GM12878 (cell line): ENCODE measurements around the gene SESN1. TPM values are rescaled to one million over a fixed set of nuclear protein-coding genes. Genes with fewer than 3 reads are reported as not detected.

Experiments
- ATAC-seq: fragments of 200-7000 bp; cut with Tn5 transposase; 3 replicates; pipeline ENCODE4 v1.9.1; 2020; ENCODE audit warnings: mild to moderate bottlenecking, moderate library complexity
- BruUV-seq: library from RNA; stranded (reverse); fragments of 400-500 nt; replicated peaks from 2 replicates; lab custom pipeline; 2021; lab: Mats Ljungman, UMichigan
- CTCF ChIA-PET: fragments of 300-600 bp; sonication (Branson Sonifier 250); formaldehyde crosslinking; extraction: SDS; loops from one replicate; lab custom pipeline; 2021; ENCODE audit warnings: inconsistent platforms; lab: Yijun Ruan, JAX
- POLR2A ChIA-PET: fragments of 350-600 bp; formaldehyde crosslinking; extraction: SDS; loops from one replicate; lab custom pipeline; 2021; ENCODE audit warnings: inconsistent platforms; lab: Charles Lee
- RAD21 ChIA-PET: fragments of 300-600 bp; sonication (Branson Sonifier 250); formaldehyde crosslinking; loops from one replicate; lab custom pipeline; 2023; ENCODE audit warnings: antibody characterized with exemption; ENCODE audit not compliant: unreplicated experiment; lab: Charles Lee
- SMC1A ChIA-PET: fragments of 300-600 bp; sonication (Branson Sonifier 250); formaldehyde crosslinking; loops from one replicate; lab custom pipeline; 2023; ENCODE audit not compliant: unreplicated experiment, uncharacterized antibody; lab: Charles Lee
- DNase-seq: peaks from one replicate; pipeline ENCODE4 v3.0.0-alpha.2; 2011; ENCODE audit warnings: low read depth, low spot score
- FAIRE-seq: peaks from 3 replicates; lab custom pipeline; 2011; peaks lifted over from hg19 to GRCh38; lab: Jason Lieb, UNC
- H2AFZ ChIP-seq: 2 replicates; pipeline ENCODE4 v1.6.0; 2011; ENCODE audit warnings: low read depth, low read length, control low read depth; ENCODE audit not compliant: control insufficient read depth
- H3K27ac ChIP-seq: 2 replicates; pipeline ENCODE4 v1.5.1; 2011; ENCODE audit warnings: control low read depth; ENCODE audit not compliant: control insufficient read depth, insufficient read depth
- H3K27me3 ChIP-seq, 2 experiments: replicated peaks in 1 of 2; 2 replicates each; pipeline versions ENCODE4 v1.6.0 to v1.6.1; 2011; ENCODE audit warnings: low read length in 1 of 2; ENCODE audit not compliant: control insufficient read depth in 2 of 2, insufficient read depth in 2 of 2
- H3K36me3 ChIP-seq, 2 experiments: 2 replicates each; pipeline ENCODE4 v1.5.1; 2011; ENCODE audit warnings: low read length in 1 of 2; ENCODE audit not compliant: control insufficient read depth in 2 of 2, insufficient read depth in 2 of 2
- H3K4me1 ChIP-seq: 2 replicates; pipeline ENCODE4 v1.6.1; 2011; ENCODE audit warnings: mild to moderate bottlenecking, low read length, moderate library complexity, mixed read lengths; ENCODE audit not compliant: control insufficient read depth, insufficient read depth
- H3K4me2 ChIP-seq: 2 replicates; pipeline ENCODE4 v1.6.0; 2011; ENCODE audit warnings: control low read depth; ENCODE audit not compliant: control insufficient read depth, insufficient read depth
- H3K4me3 ChIP-seq: fragments of 200-600 bp; sonication (generic); 2 replicates; pipeline ENCODE4 v1.5.1; 2016
- H3K79me2 ChIP-seq: 2 replicates; pipeline ENCODE4 v1.6.0; 2011; ENCODE audit warnings: low read length; ENCODE audit not compliant: control insufficient read depth, insufficient read depth
- H3K9ac ChIP-seq: 2 replicates; pipeline ENCODE4 v1.8.0; 2011; ENCODE audit warnings: low read length, control low read depth, mixed read lengths; ENCODE audit not compliant: control insufficient read depth, insufficient read depth
- H3K9me3 ChIP-seq: replicated peaks from 3 replicates; pipeline ENCODE4 v1.5.1; 2011; ENCODE audit warnings: mild to moderate bottlenecking, low read length; ENCODE audit not compliant: control insufficient read depth, insufficient read depth
- H4K20me1 ChIP-seq: 2 replicates; pipeline ENCODE4 v1.6.0; 2011; ENCODE audit not compliant: control insufficient read depth, insufficient read depth
- CHD2 ChIP-seq: IDR thresholded peaks from 2 replicates; pipeline ENCODE4 v1.6.1; 2011; ENCODE audit warnings: low read depth, low read length, improper control_type of control experiment, borderline replicate concordance
- GATAD2B ChIP-seq: fragments of 450-650 bp; conservative IDR thresholded peaks from 2 replicates; pipeline ENCODE4 v1.6.1; 2017; ENCODE audit warnings: low read depth, mild to moderate bottlenecking, moderate library complexity
- IKZF1 ChIP-seq: fragments of 450-650 bp; conservative IDR thresholded peaks from 2 replicates; pipeline ENCODE4 v1.6.1; 2017; ENCODE audit warnings: antibody characterized with exemption, mild to moderate bottlenecking
- NKRF ChIP-seq: fragments of 450-650 bp; conservative IDR thresholded peaks from 2 replicates; pipeline ENCODE4 v1.6.1; 2017; ENCODE audit warnings: mild to moderate bottlenecking, moderate library complexity
- POU2F2 ChIP-seq: IDR thresholded peaks from 3 replicates; pipeline ENCODE4 v1.6.1; 2011; ENCODE audit warnings: low read depth, mild to moderate bottlenecking, low read length, borderline replicate concordance
- STAT3 ChIP-seq: IDR thresholded peaks from 2 replicates; pipeline ENCODE4 v1.6.1; 2011; ENCODE audit warnings: low read depth, low read length, improper control_type of control experiment
- YBX1 ChIP-seq: fragments of 450-650 bp; IDR thresholded peaks from 2 replicates; pipeline ENCODE4 v1.6.1; 2016; ENCODE audit warnings: antibody characterized with exemption
- ZBTB40 ChIP-seq: fragments of 450-650 bp; IDR thresholded peaks from 2 replicates; pipeline ENCODE4 v1.6.1; 2016; ENCODE audit warnings: mild to moderate bottlenecking, moderate library complexity, borderline replicate concordance
- WGBS: methylation state at CpG from one replicate; pipeline ENCODE4 v1.1.6; 2016; ENCODE audit warnings: low lambda C conversion rate; ENCODE audit not compliant: insufficient replicate concordance, insufficient coverage; ENCODE audit errors: missing lambda C conversion rate; 5-methylcytosine and 5-hydroxymethylcytosine counted together
- in situ Hi-C: fragments of 300-500 bp; cut with MboI; formaldehyde crosslinking; loops from 9 replicates; pipeline ENCODE4 v1.14.3; 2018; ENCODE audit warnings: mixed read lengths
- intact Hi-C: fragments of 100-400 bp; cut with micrococcal nuclease; formaldehyde crosslinking; loops from one replicate; pipeline ENCODE4 v1.14.2; 2022; ENCODE audit not compliant: unreplicated experiment
- polyA plus RNA-seq, 11 experiments: library from polyadenylated mRNA; depleted of rRNA in 4 of 11; unstranded in 6 of 11; stranded (reverse) in 5 of 11; fragments of >200 nt; fragmentation: Nextera tagmentation in 4 of 11; fragmentation: Illumina TruSeq in 1 of 11; extraction: Ambion mirVana in 4 of 11; extraction: Trizol in 1 of 11; gene quantifications; 1 replicate in 1 of 11; 2 replicates in 10 of 11; pipeline versions ENCODE4 v1.2.1 to v1.2.3, GENCODE V29; 2011 to 2016; ENCODE audit warnings: inconsistent platforms in 2 of 11, missing spikeins in 2 of 11, low read depth in 1 of 11
- total RNA-seq, 4 experiments: library from RNA; depleted of rRNA in 3 of 4; stranded (reverse); fragments of >200 nt in 3 of 4; fragmentation: Illumina TruSeq in 1 of 4; extraction: Trizol in 1 of 4; gene quantifications; 2 replicates each; pipeline versions ENCODE4 v1.2.1 to v1.2.3, GENCODE V29; 2013 to 2021
- TF ChIP-seq, protein P1 (sequence below): fragments of 450-650 bp; IDR thresholded peaks from 2 replicates; pipeline ENCODE4 v1.6.1; 2016; ENCODE audit warnings: mild to moderate bottlenecking
- TF ChIP-seq, protein P2 (sequence below): IDR thresholded peaks from 2 replicates; pipeline ENCODE4 v1.6.1; 2012; ENCODE audit warnings: low read depth, low read length, improper control_type of control experiment

Gene SESN1
- total and polyA plus RNA-seq, 10 of the 15 experiments (the other 5 are each of a cell fraction or from before 2014, with no cell fraction given), result 1.3 to 13.0 (median 3.3) TPM

- intact Hi-C loops, result no loop called here
- POLR2A ChIA-PET, result no interaction called here
Observed at GRCh38 chr6:108942556-108943492, 151.8 kb downstream of the SESN1 start.

More at GRCh38 chr6:108942556-108943492, 151.8 kb downstream of the SESN1 start:
- SMC1A ChIA-PET, result no interaction called here
- H3K4me1 ChIP-seq, result no peaks in the 10 kb centered on the region
- FAIRE-seq, result peak; percentile 7
- H2AFZ ChIP-seq, result no peak overlapping the region
- H3K27me3 ChIP-seq, result peaks cover 2 to 13% of the 10 kb centered on the region in 2 experiments; a peak in 3 of 4 replicates
- no peak overlapping the region for H3K4me3 ChIP-seq
- H3K36me3 ChIP-seq, result no peaks in the 10 kb centered on the region
- TF ChIP-seq POU2F2 (no peak), STAT3 (no peak), ZBTB40 (no peak), CHD2 (no peak), NKRF (no peak), YBX1 (no peak), GATAD2B (no peak), IKZF1 (no peak)
- TF ChIP-seq, protein P1, sequence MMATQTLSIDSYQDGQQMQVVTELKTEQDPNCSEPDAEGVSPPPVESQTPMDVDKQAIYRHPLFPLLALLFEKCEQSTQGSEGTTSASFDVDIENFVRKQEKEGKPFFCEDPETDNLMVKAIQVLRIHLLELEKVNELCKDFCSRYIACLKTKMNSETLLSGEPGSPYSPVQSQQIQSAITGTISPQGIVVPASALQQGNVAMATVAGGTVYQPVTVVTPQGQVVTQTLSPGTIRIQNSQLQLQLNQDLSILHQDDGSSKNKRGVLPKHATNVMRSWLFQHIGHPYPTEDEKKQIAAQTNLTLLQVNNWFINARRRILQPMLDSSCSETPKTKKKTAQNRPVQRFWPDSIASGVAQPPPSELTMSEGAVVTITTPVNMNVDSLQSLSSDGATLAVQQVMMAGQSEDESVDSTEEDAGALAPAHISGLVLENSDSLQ, result no peak
- TF ChIP-seq, protein P2, sequence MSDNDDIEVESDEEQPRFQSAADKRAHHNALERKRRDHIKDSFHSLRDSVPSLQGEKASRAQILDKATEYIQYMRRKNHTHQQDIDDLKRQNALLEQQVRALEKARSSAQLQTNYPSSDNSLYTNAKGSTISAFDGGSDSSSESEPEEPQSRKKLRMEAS, result no peak
- TF ChIP-seq, all 136 proteins: peak for 0
- H3K27ac ChIP-seq, result no peak overlapping the region
- WGBS, result 36% methylated on average over 9 of the region's 9 CpGs
- RAD21 ChIA-PET, result no interaction called here
- in situ Hi-C loops, result no loop called here
- no peak overlapping the region for H3K9ac ChIP-seq
- H3K4me2 ChIP-seq, result no peak overlapping the region
- ATAC-seq (no peak), DNase-seq (no peak)
- no peaks in the 10 kb centered on the region for H4K20me1 ChIP-seq
- CTCF ChIA-PET, result interaction anchor here (0.6 kb wide), 1 partner anchor 26 kb away, joined by 3 read pairs; no protein-coding TSS in a partner anchor
- BruUV-seq, result no TSS peak
- H3K79me2 ChIP-seq, result no peaks in the 10 kb centered on the region
- no peaks in the 10 kb centered on the region for H3K9me3 ChIP-seq
